ENCODE measurements around the gene RALGPS1. TPM values are rescaled to one million over a fixed set of nuclear protein-coding genes. Genes with fewer than 3 reads are reported as not detected.

RALGPS1 gene
- total and polyA plus RNA-seq, 4 experiments from 2014 or later: 0.84 to 10.3 (median 5.8) TPM

- CTCF ChIA-PET (ENCODE audit: partially characterized antibody): interaction anchor here (0.9 to 2.7 kb wide), 4 partner anchors 11 to 226 kb away, joined by 3 to 20 read pairs (median 5); partner anchors contain the start of genes LRSAM1, RPL12 and SLC2A8
- DNase-seq: peak; percentile 85 to 91 (median 89)
- peak overlapping the region in 1 of 2 donors; percentile 62 for H3K4me3 ChIP-seq (ENCODE audit: low read length in 2 of 2)
- H3K4me1 ChIP-seq (ENCODE audit: insufficient read depth, low read length): peaks cover 35% of the 10 kb centered on the region
- H3K36me3 Mint-ChIP-seq: peaks cover 0 to 6% of the 10 kb centered on the region in 2 donors
- intact Hi-C loops (cut with micrococcal nuclease): loop anchor here (1.0 to 10.0 kb wide), 7 partner anchors 20 to 840 kb away; partner anchors contain the start of genes LRSAM1, NAIF1, RPL12 and SLC25A25
- no peaks in the 10 kb centered on the region for H3K36me3 ChIP-seq (ENCODE audit: insufficient read depth, low read length)
- peak overlapping the region in 4 of 7 donors; percentile 41 to 96 (median 94) for H3K27ac Mint-ChIP-seq
- no peaks in the 10 kb centered on the region for H3K9me3 ChIP-seq (ENCODE audit: control insufficient read depth in 1 of 2, low read length in 2 of 2)
- H3K4me1 Mint-ChIP-seq: peaks cover 23 to 48% (median 33%) of the 10 kb centered on the region in 4 donors
- H3K27me3 Mint-ChIP-seq: peaks cover 0 to 6% of the 10 kb centered on the region in 2 donors
- POLR2A ChIA-PET (ENCODE audit: partially characterized antibody): interaction anchor here (0.6 to 3.9 kb wide), 13 partner anchors 15 to 842 kb away, joined by 3 to 53 read pairs (median 4); partner anchors contain the start of genes CDK9, DPM2, LRSAM1 and NAIF1
- H3K27ac ChIP-seq (ENCODE audit: low read depth, low read length): no peak overlapping the region
- H3K27me3 ChIP-seq (ENCODE audit: insufficient read depth, low read length): no peaks in the 10 kb centered on the region
- H3K9me3 Mint-ChIP-seq: peaks cover 0 to 1% (median 0%) of the 10 kb centered on the region in 8 donors
- H3K4me3 Mint-ChIP-seq: peak overlapping the region; percentile 57 to 90 (median 84)
These were observed 310.5 kb downstream of the RALGPS1 start for GRCh38 chr9:127224883-127225739.

DNA sequence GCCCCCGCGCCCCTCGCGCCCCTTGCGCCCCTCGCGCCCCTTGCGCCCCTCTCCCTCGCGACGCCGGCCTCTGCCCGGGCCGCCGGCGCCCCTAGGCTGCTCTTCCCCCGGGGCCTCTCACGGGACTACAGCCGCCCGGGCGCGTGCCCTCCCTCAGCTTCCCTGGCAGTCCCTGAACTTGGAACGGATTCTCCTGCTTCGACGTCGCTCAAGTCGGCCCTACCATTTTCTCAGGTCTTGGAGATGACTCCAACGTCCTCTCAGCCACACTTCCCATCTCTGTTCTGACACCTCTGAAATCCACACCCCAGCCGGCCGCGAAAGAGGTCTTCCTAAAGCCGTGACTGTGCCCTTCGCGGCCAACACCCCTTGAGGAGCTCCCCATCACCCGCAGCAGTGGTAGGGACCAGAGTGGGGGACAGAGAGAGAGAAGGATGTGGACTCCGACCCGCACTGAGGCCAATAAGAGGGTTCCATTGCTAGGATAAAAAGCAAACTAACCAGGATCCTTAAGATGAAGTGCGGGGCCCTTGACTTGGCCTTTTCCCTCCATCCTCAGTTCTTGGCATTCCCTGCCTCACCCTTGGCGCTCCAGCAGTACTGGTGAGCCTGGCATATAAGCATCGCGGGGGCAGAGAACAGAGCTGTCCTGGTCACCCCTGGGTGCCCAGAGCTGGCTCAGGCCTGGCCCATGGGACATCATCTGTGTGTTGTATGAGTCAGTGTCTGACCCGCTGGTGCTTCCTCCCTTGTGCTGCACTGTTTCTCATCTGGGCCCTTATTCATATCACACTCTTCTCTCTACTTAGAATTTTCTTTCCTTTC is 311.4 kb downstream of the RALGPS1 start:
- H3K4me1 Mint-ChIP-seq: peaks cover 23 to 48% (median 33%) of the 10 kb centered on the region in 4 donors
- H3K27ac ChIP-seq (ENCODE audit: low read depth, low read length): no peak overlapping the region
- H3K4me1 ChIP-seq (ENCODE audit: insufficient read depth, low read length): peaks cover 35% of the 10 kb centered on the region
- H3K27me3 ChIP-seq (ENCODE audit: insufficient read depth, low read length): no peaks in the 10 kb centered on the region
- H3K36me3 Mint-ChIP-seq: peaks cover 0 to 6% of the 10 kb centered on the region in 2 donors
- peak overlapping the region; percentile 78 to 89 (median 83) for H3K4me3 Mint-ChIP-seq
- POLR2A ChIA-PET (ENCODE audit: partially characterized antibody): interaction anchor here (0.8 to 3.9 kb wide), 6 partner anchors 19 to 560 kb away, joined by 3 to 53 read pairs (median 10); partner anchors contain the start of genes CDK9, LRSAM1, RPL12 and SLC2A8
- no peak for DNase-seq
- intact Hi-C loops (cut with micrococcal nuclease): loop anchor here (1.0 to 10.0 kb wide), 6 partner anchors 19 to 839 kb away; partner anchors contain the start of genes LRSAM1, NAIF1, RPL12 and SLC25A25
- peaks cover 0 to 1% (median 0%) of the 10 kb centered on the region in 8 donors for H3K9me3 Mint-ChIP-seq
- CTCF ChIA-PET (ENCODE audit: partially characterized antibody): interaction anchor here (0.6 to 2.7 kb wide), 3 partner anchors 11 to 206 kb away, joined by 3 to 20 read pairs (median 4); no protein-coding TSS in a partner anchor
- no peaks in the 10 kb centered on the region for H3K9me3 ChIP-seq (ENCODE audit: control insufficient read depth in 1 of 2, low read length in 2 of 2)
- H3K4me3 ChIP-seq (ENCODE audit: low read length in 2 of 2): no peak overlapping the region
- peaks cover 0 to 6% of the 10 kb centered on the region in 2 donors for H3K27me3 Mint-ChIP-seq
- H3K36me3 ChIP-seq (ENCODE audit: insufficient read depth, low read length): no peaks in the 10 kb centered on the region
- H3K27ac Mint-ChIP-seq: peak overlapping the region in 6 of 7 donors; percentile 5 to 96 (median 84)

GRCh38 chr9:127229691-127230417 is 315.3 kb downstream of the RALGPS1 start:
- Mint-ChIP-seq H3K27me3 (peaks cover 7 to 8% of the 10 kb centered on the region in 2 donors), H3K36me3 (peaks cover 0 to 3% of the 10 kb centered on the region in 2 donors), H3K27ac (peak overlapping the region in 1 of 7 donors; percentile 59), H3K4me1 (peaks cover 6 to 12% (median 9%) of the 10 kb centered on the region in 4 donors), H3K4me3 (no peak overlapping the region), H3K9me3 (no peaks in the 10 kb centered on the region)
- H3K27ac ChIP-seq (ENCODE audit: low read depth, low read length): no peak overlapping the region
- no peaks in the 10 kb centered on the region for H3K9me3 ChIP-seq (ENCODE audit: control insufficient read depth in 1 of 2, low read length in 2 of 2)
- H3K27me3 ChIP-seq (ENCODE audit: insufficient read depth, low read length): no peaks in the 10 kb centered on the region
- CTCF ChIA-PET (ENCODE audit: partially characterized antibody): interaction anchor here (1.6 kb wide), 1 partner anchor 16 kb away, joined by 4 read pairs; no protein-coding TSS in a partner anchor
- no peak overlapping the region for H3K4me3 ChIP-seq (ENCODE audit: low read length in 2 of 2)
- intact Hi-C loops (cut with micrococcal nuclease): loop anchor here (10.0 kb wide), 3 partner anchors 335 to 835 kb away; partner anchors contain the start of genes NAIF1, SLC25A25 and TOR2A
- no peak for DNase-seq
- H3K36me3 ChIP-seq (ENCODE audit: insufficient read depth, low read length): no peaks in the 10 kb centered on the region
- peaks cover 12% of the 10 kb centered on the region for H3K4me1 ChIP-seq (ENCODE audit: insufficient read depth, low read length)
- POLR2A ChIA-PET (ENCODE audit: partially characterized antibody): no interaction called here

- POLR2A ChIA-PET (ENCODE audit: partially characterized antibody): no interaction called here
- Histone ChIP-seq H3K4me1 (ENCODE audit: insufficient read depth, low read length) (peaks cover 2% of the 10 kb centered on the region), H3K4me3 (ENCODE audit: low read length in 2 of 2) (no peak overlapping the region), H3K27me3 (ENCODE audit: insufficient read depth, low read length) (no peaks in the 10 kb centered on the region), H3K27ac (ENCODE audit: low read depth, low read length) (no peak overlapping the region), H3K9me3 (ENCODE audit: control insufficient read depth in 1 of 2, low read length in 2 of 2) (no peaks in the 10 kb centered on the region), H3K36me3 (ENCODE audit: insufficient read depth, low read length) (no peaks in the 10 kb centered on the region)
- intact Hi-C loops (cut with micrococcal nuclease): no loop called here
- no peak overlapping the region for H3K27ac Mint-ChIP-seq
- peaks cover 7 to 8% of the 10 kb centered on the region in 2 donors for H3K27me3 Mint-ChIP-seq
- DNase-seq: no peak
- H3K9me3 Mint-ChIP-seq: no peaks in the 10 kb centered on the region
- no peaks in the 10 kb centered on the region for H3K36me3 Mint-ChIP-seq
- H3K4me3 Mint-ChIP-seq: no peak overlapping the region
- CTCF ChIA-PET (ENCODE audit: partially characterized antibody): no interaction called here
- H3K4me1 Mint-ChIP-seq: peaks cover 0 to 2% (median under 1%) of the 10 kb centered on the region in 4 donors
These were observed 317.1 kb downstream of the RALGPS1 start for GRCh38 chr9:127231666-127232065.

DNA sequence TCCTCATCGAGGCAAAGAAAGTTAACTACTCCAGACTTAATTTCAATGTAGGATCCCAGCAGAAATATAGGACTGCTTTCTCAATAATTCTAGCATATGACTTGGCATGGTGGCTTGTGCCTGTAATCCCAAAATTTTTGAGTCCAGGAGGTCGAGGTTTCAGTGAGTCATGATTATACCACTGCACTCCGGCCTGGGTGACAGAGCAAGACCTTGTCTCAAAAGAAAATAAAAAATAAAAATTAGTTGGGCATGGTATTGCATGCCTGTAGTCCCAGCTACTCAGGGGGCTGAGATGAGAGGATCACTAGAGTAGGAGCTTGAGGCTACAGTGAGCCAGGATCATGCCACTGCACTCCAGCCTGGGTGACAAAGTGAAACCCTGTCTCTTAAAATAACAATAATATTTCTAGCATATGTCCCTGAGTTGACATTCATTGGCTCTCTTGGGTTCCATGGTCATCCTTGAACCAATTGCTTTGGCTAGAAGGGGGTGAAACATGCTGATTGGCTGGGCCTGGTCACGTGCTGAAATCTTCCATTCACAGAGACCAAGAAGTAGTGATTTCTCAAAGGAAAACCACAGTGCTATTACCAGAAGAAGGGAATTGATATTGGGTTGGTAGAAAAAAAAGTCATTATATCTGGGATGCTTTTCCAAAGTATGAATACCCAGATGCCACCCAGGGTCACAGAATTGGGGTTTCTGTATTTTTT is 318.4 kb downstream of the RALGPS1 start:
- Histone ChIP-seq H3K4me3 (ENCODE audit: low read length in 2 of 2) (no peak overlapping the region), H3K27ac (ENCODE audit: low read depth, low read length) (no peak overlapping the region), H3K4me1 (ENCODE audit: insufficient read depth, low read length) (no peaks in the 10 kb centered on the region), H3K9me3 (ENCODE audit: control insufficient read depth in 1 of 2, low read length in 2 of 2) (no peaks in the 10 kb centered on the region), H3K36me3 (ENCODE audit: insufficient read depth, low read length) (no peaks in the 10 kb centered on the region), H3K27me3 (ENCODE audit: insufficient read depth, low read length) (no peaks in the 10 kb centered on the region)
- no peak for DNase-seq
- Mint-ChIP-seq H3K9me3 (no peaks in the 10 kb centered on the region), H3K4me1 (no peaks in the 10 kb centered on the region), H3K27ac (no peak overlapping the region), H3K36me3 (no peaks in the 10 kb centered on the region), H3K4me3 (no peak overlapping the region), H3K27me3 (peaks cover 8 to 9% of the 10 kb centered on the region in 2 donors)
- intact Hi-C loops (cut with micrococcal nuclease): no loop called here
- ChIA-PET POLR2A (ENCODE audit: partially characterized antibody) (interaction anchor here (0.6 kb wide), 1 partner anchor 503 kb away, joined by 3 read pairs; no protein-coding TSS in a partner anchor), CTCF (ENCODE audit: partially characterized antibody) (no interaction called here)

GRCh38 chr9:127233550-127233949 is 319.0 kb downstream of the RALGPS1 start:
- Mint-ChIP-seq H3K36me3 (no peaks in the 10 kb centered on the region), H3K27me3 (peaks cover 8 to 9% of the 10 kb centered on the region in 2 donors), H3K27ac (no peak overlapping the region), H3K4me3 (no peak overlapping the region), H3K4me1 (no peaks in the 10 kb centered on the region), H3K9me3 (no peaks in the 10 kb centered on the region)
- POLR2A ChIA-PET (ENCODE audit: partially characterized antibody): no interaction called here
- Histone ChIP-seq H3K27ac (ENCODE audit: low read depth, low read length) (no peak overlapping the region), H3K4me1 (ENCODE audit: insufficient read depth, low read length) (no peaks in the 10 kb centered on the region), H3K4me3 (ENCODE audit: low read length in 2 of 2) (no peak overlapping the region), H3K36me3 (ENCODE audit: insufficient read depth, low read length) (no peaks in the 10 kb centered on the region), H3K9me3 (ENCODE audit: control insufficient read depth in 1 of 2, low read length in 2 of 2) (no peaks in the 10 kb centered on the region), H3K27me3 (ENCODE audit: insufficient read depth, low read length) (no peaks in the 10 kb centered on the region)
- intact Hi-C loops (cut with micrococcal nuclease): no loop called here
- CTCF ChIA-PET (ENCODE audit: partially characterized antibody): no interaction called here
- no peak for DNase-seq
